Measurements from ENCODE around the gene TSC22D3. TPM values are rescaled to one million over a fixed set of nuclear protein-coding genes. Genes with fewer than 3 reads are reported as not detected.
"Not testable (repeated sequence)": the region's sequence is repeated elsewhere in the genome, so short reads cannot be mapped to it uniquely, and the experiment has no call there.

Gene TSC22D3
- total RNA-seq, 2 experiments from 2014 or later = 25.2 to 29.7 TPM

DNA sequence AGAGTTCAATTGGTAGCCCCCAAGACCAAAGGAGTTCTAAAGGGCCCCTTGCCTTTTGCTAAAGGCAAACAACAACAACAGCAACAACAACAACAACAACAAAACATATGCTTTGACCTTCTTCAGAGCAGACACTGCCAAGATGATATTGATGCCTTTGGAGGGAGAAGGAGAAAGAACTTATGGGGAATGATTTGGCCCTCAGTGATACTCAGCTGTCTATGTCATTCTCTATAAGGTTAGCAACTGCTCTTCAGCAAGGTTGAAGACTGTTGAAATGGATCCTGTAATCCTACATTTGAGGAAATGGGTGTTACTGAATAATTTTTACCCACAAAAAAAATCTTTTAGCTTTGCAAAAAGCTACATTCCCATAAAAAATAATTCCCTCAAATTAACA lies 74.8 kb downstream of the TSC22D3 start:
- DNase-seq = no peak
- Mint-ChIP-seq H3K36me3 (no peaks in the 10 kb centered on the region), H3K4me3 (no peak overlapping the region), H3K27ac (no peak overlapping the region), H3K27me3 (no peaks in the 10 kb centered on the region), H3K9me3 (no peaks in the 10 kb centered on the region), H3K4me1 (peaks cover 6% of the 10 kb centered on the region)

DNA sequence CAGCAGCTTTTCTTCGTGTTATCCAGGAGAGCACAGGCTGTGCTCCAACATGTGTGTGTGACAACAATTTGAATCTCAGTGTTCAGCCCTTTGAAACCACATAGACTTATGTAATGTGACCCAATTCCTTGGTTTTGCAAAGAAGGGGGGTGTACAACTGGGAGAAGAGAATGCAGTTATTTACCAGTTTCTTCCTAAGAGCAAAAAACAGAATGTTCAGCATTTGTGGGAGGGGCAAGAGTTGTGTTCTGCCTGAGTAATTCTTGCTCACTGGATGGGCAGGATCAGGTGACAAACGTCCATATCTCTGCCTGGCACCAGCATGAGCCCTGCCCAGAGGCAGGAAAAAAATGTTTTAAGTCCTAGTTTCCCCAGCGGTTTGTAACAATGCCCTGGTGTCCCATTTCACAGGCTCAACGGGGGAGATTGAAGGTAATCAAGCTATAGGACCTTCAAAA lies 75.2 kb downstream of the TSC22D3 start:
- no peak overlapping the region for H3K4me3 Mint-ChIP-seq
- no peaks in the 10 kb centered on the region for H3K9me3 Mint-ChIP-seq
- no peak overlapping the region for H3K27ac Mint-ChIP-seq
- peaks cover 6% of the 10 kb centered on the region for H3K4me1 Mint-ChIP-seq
- no peak for DNase-seq
- no peaks in the 10 kb centered on the region for H3K27me3 Mint-ChIP-seq
- H3K36me3 Mint-ChIP-seq = no peaks in the 10 kb centered on the region

GRCh38 chrX:107699616-107700015 lies 76.0 kb downstream of the TSC22D3 start:
- Mint-ChIP-seq H3K4me3 (no peak overlapping the region), H3K36me3 (no peaks in the 10 kb centered on the region), H3K9me3 (no peaks in the 10 kb centered on the region), H3K4me1 (peaks cover 6% of the 10 kb centered on the region), H3K27ac (no peak overlapping the region), H3K27me3 (no peaks in the 10 kb centered on the region)
- no peak for DNase-seq

DNA sequence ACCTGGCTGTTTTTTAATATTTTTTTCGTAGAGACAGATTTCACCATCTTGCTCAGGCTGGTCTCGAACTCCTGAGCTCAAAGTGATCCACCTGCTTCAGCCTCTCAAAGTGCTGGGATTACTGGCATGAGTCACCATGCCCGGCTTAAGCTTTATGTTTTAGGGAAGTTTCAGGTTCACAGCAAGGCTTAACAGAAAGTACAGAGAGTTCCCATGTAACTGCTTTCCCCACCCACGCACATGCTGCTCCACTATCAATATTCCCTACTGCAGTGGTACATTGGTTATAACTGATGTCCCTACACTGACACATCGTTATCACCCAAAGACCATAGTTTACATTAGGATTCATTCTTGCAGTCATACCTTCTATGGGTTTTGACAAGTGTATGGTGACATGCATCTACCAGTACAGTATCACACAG lies 84.6 kb downstream of the TSC22D3 start:
- Mint-ChIP-seq H3K36me3 (no peaks in the 10 kb centered on the region), H3K27me3 (no peaks in the 10 kb centered on the region), H3K27ac (no peak overlapping the region), H3K4me3 (no peak overlapping the region), H3K4me1 (peaks cover 17% of the 10 kb centered on the region), H3K9me3 (no peaks in the 10 kb centered on the region)
- DNase-seq = no peak

- no peak overlapping the region for H3K27ac Mint-ChIP-seq
- no peaks in the 10 kb centered on the region for H3K27me3 Mint-ChIP-seq
- no peaks in the 10 kb centered on the region for H3K9me3 Mint-ChIP-seq
- peaks cover 34% of the 10 kb centered on the region for H3K4me1 Mint-ChIP-seq
- H3K4me3 Mint-ChIP-seq = no peak overlapping the region
- no peaks in the 10 kb centered on the region for H3K36me3 Mint-ChIP-seq
- DNase-seq = no peak
Observed at GRCh38 chrX:107687445-107687844, 88.1 kb downstream of the TSC22D3 start.

- Mint-ChIP-seq H3K9me3 (no peaks in the 10 kb centered on the region), H3K36me3 (no peaks in the 10 kb centered on the region), H3K4me3 (no peak overlapping the region), H3K27ac (no peak overlapping the region), H3K4me1 (peaks cover 37% of the 10 kb centered on the region), H3K27me3 (no peaks in the 10 kb centered on the region)
- DNase-seq = no peak
Observed at GRCh38 chrX:107686792-107687191, 88.8 kb downstream of the TSC22D3 start.

GRCh38 chrX:107686026-107686425 lies 89.6 kb downstream of the TSC22D3 start:
- no peaks in the 10 kb centered on the region for H3K27me3 Mint-ChIP-seq
- no peaks in the 10 kb centered on the region for H3K36me3 Mint-ChIP-seq
- DNase-seq = no peak
- peaks cover 33% of the 10 kb centered on the region for H3K4me1 Mint-ChIP-seq
- H3K9me3 Mint-ChIP-seq = no peaks in the 10 kb centered on the region
- no peak overlapping the region for H3K4me3 Mint-ChIP-seq
- no peak overlapping the region for H3K27ac Mint-ChIP-seq

GRCh38 chrX:107685586-107685985 lies 90.0 kb downstream of the TSC22D3 start:
- not testable (repeated sequence) for H3K36me3 Mint-ChIP-seq, H3K9me3 Mint-ChIP-seq, H3K27ac Mint-ChIP-seq, H3K4me3 Mint-ChIP-seq, DNase-seq, H3K27me3 Mint-ChIP-seq
- H3K4me1 Mint-ChIP-seq = peaks cover 33% of the 10 kb centered on the region

- Mint-ChIP-seq H3K27me3 (no peaks in the 10 kb centered on the region), H3K4me1 (peaks cover 33% of the 10 kb centered on the region), H3K4me3 (no peak overlapping the region), H3K9me3 (no peaks in the 10 kb centered on the region), H3K36me3 (no peaks in the 10 kb centered on the region), H3K27ac (peak overlapping the region; percentile 48)
- no peak for DNase-seq
Observed at GRCh38 chrX:107684956-107685385, 90.6 kb downstream of the TSC22D3 start.

DNA sequence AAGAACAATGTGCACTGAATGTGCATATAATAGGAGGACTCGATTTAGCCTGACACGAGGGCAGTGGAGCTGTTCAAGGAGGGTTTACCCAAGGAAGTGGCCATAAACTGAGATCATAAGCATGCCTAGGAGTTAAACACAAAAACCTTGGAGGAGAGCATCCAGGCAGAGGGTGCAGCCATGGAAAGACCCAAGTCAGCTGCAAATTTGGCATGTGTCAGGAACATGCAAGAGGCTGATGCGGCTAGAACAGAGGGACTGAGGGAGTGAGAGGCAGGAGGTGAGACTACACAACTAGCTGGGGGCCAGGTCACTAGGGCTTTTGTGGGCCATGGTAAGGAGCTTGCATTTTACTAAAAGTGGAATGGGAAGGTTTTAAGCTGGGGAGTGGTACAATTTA lies 91.7 kb downstream of the TSC22D3 start:
- Mint-ChIP-seq H3K27me3 (no peaks in the 10 kb centered on the region), H3K36me3 (no peaks in the 10 kb centered on the region), H3K9me3 (no peaks in the 10 kb centered on the region), H3K4me3 (no peak overlapping the region), H3K4me1 (peaks cover 33% of the 10 kb centered on the region), H3K27ac (peak overlapping the region; percentile 68)
- DNase-seq = no peak

GRCh38 chrX:107683124-107683895 lies 92.3 kb downstream of the TSC22D3 start:
- Mint-ChIP-seq H3K27ac (no peak overlapping the region), H3K4me3 (no peak overlapping the region), H3K36me3 (no peaks in the 10 kb centered on the region), H3K9me3 (no peaks in the 10 kb centered on the region), H3K27me3 (no peaks in the 10 kb centered on the region), H3K4me1 (peaks cover 39% of the 10 kb centered on the region)
- no peak for DNase-seq

GRCh38 chrX:107682256-107682655 lies 93.3 kb downstream of the TSC22D3 start:
- Mint-ChIP-seq H3K36me3 (no peaks in the 10 kb centered on the region), H3K27me3 (no peaks in the 10 kb centered on the region), H3K9me3 (no peaks in the 10 kb centered on the region), H3K27ac (no peak overlapping the region), H3K4me1 (peaks cover 43% of the 10 kb centered on the region), H3K4me3 (no peak overlapping the region)
- DNase-seq = no peak

DNA sequence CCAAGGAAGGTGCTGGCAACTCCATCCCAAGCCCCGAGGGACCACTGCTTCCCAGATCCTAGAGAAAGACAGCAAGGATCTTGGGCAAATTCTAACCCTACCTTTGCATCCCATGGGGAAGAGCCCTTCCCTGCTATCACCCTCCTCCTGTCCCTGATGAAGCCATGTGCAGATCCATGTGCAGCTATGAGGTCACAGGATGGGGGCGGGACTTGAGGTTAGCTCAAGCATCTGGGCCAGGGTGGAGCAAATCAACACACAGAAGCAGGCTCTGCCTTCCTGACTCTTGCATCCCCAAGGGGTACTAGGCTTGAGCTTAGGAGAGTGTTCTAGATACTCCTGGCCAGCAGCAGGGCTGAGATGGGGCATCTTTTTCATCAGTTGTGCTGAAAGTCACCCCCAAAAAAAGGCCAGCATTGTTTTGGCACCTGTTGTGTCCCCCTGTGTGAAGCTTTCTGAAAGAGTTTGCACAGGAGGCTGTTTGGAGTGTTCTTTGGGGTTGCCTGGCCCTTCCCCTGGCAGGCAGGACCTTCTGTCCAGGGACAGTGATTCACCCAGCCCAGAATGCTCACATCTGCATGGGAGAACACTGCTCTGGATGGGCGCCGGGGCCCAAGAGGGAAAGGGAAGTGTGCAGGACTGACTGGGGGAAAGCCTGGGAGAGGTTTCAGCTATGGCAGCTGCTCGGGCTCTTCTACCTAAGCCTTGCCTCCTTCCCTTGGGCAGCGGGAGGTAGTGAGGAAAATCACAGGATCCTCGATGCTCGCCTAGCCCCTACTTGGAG lies 96.4 kb downstream of the TSC22D3 start:
- Mint-ChIP-seq H3K9me3 (no peaks in the 10 kb centered on the region), H3K27me3 (no peaks in the 10 kb centered on the region), H3K4me1 (peaks cover 45% of the 10 kb centered on the region), H3K27ac (peak overlapping the region; percentile 79), H3K36me3 (peaks cover 4% of the 10 kb centered on the region), H3K4me3 (peak overlapping the region; percentile 43)
- DNase-seq = peak; percentile 53

DNA sequence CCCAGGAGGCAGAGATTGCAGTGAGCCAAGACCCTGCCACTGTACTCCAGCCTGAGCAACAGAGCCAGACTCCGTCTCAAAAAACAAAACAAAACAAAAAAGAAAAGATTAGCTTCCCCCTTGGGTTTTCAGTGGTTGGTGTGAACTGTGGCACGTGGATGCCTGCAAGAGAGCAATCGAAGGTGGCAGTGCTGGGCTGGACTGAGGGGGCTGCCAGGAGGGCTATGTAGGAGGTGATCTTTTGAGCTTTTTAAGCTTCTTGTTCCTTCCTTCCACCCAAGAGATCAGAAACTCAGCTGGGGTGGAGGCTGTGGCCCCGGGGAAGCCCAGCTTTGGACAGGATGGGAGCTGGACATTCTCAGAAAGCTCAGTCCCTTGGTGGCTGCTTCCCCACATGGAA lies 97.7 kb downstream of the TSC22D3 start:
- Mint-ChIP-seq H3K9me3 (no peaks in the 10 kb centered on the region), H3K36me3 (peaks cover 4% of the 10 kb centered on the region), H3K4me1 (peaks cover 46% of the 10 kb centered on the region), H3K27me3 (no peaks in the 10 kb centered on the region), H3K27ac (peak overlapping the region; percentile 98), H3K4me3 (no peak overlapping the region)
- no peak for DNase-seq

DNA sequence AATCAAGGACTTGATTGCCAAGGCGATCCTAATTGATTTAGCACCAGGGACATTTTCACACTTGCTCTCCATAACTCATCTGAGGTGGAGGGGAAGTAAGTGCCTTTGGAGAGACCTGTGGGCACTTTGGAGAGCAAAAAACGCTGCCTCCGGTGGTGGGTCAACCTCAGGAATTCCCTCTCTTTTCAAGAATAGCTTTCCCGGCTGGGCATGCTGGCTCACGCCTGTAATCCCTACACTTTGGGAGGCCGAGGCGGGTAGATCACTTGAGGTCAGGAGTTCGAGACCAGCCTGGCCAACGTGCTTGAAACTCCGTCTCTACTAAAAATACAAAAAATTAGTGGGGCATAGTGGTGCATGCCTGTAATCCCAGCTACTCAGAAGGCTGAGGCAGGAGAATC lies 98.1 kb downstream of the TSC22D3 start:
- peak overlapping the region; percentile 98 for H3K27ac Mint-ChIP-seq
- peak overlapping the region; percentile 90 for H3K4me3 Mint-ChIP-seq
- peaks cover 4% of the 10 kb centered on the region for H3K36me3 Mint-ChIP-seq
- DNase-seq = no peak
- H3K27me3 Mint-ChIP-seq = no peaks in the 10 kb centered on the region
- H3K4me1 Mint-ChIP-seq = peaks cover 46% of the 10 kb centered on the region
- no peaks in the 10 kb centered on the region for H3K9me3 Mint-ChIP-seq

Measured in activated naive CD8-positive, alpha-beta T cell treated with anti-CD3 and anti-CD28 coated beads for 36 hours (primary cell).